ENCODE results near the gene NKIRAS1.

DNA sequence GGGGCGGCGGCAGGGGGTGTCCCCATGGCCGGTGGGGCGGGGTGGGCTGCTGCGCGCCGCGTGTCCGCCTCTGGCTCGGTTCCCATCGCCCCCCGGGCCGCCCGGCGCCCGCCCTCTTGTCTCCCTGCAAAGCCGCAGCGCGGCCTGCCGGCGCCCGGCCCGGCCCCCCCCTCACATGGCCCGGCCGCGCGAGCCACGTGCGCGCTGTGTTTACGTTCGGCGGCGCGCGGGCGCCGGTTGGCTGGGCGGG lies 28.8 kb upstream of the NKIRAS1 start:
- TF ChIP-seq, protein P1, sequence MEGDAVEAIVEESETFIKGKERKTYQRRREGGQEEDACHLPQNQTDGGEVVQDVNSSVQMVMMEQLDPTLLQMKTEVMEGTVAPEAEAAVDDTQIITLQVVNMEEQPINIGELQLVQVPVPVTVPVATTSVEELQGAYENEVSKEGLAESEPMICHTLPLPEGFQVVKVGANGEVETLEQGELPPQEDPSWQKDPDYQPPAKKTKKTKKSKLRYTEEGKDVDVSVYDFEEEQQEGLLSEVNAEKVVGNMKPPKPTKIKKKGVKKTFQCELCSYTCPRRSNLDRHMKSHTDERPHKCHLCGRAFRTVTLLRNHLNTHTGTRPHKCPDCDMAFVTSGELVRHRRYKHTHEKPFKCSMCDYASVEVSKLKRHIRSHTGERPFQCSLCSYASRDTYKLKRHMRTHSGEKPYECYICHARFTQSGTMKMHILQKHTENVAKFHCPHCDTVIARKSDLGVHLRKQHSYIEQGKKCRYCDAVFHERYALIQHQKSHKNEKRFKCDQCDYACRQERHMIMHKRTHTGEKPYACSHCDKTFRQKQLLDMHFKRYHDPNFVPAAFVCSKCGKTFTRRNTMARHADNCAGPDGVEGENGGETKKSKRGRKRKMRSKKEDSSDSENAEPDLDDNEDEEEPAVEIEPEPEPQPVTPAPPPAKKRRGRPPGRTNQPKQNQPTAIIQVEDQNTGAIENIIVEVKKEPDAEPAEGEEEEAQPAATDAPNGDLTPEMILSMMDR (IDR thresholded peaks at IDR 0.05): no peak
- TF ChIP-seq POLR2A (IDR thresholded peaks at IDR 0.05) (no peak), POLR2AphosphoS5 (IDR thresholded peaks at IDR 0.05) (peak in 2 of 3 donors; percentile 34 to 62), EP300 (IDR thresholded peaks at IDR 0.05) (peak; percentile 12)

Measured in suprapubic skin (tissue), 4 donors.